Activated CD4-positive, alpha-beta T cell treated with anti-CD3 and anti-CD28 coated beads, Interleukin-2, amount 10 ng/mL, durations not matched to agents 7 days and 5 days (primary cell): ENCODE measurements around the gene ADIPOR2. TPM values are rescaled to one million over a fixed set of nuclear protein-coding genes. Genes with fewer than 3 reads are reported as not detected.
A peak's percentile ranks its signal among the peaks of the same experiment; 100 is the strongest.

Experiments used
- CTCF ChIA-PET: fragments of 350-600 bp; sonication (Branson Sonifier 250); formaldehyde crosslinking; loops from one replicate; lab custom pipeline; 2021; ENCODE audit warnings: antibody characterized with exemption; lab: Charles Lee
- POLR2A ChIA-PET: fragments of 350-600 bp; sonication (Branson Sonifier 250); formaldehyde crosslinking; loops from one replicate; lab custom pipeline; 2021; ENCODE audit warnings: antibody characterized with exemption; lab: Charles Lee
- DNase-seq: peaks from one replicate; pipeline ENCODE4 v3.0.0-alpha.2; 2020
- H3K27ac Mint-ChIP-seq: one replicate; pipeline ENCODE4 v1.8.0; 2021; ENCODE audit warnings: mild to moderate bottlenecking, moderate library complexity, mixed read lengths
- H3K27me3 Mint-ChIP-seq: one replicate; pipeline ENCODE4 v1.8.0; 2021; ENCODE audit warnings: mixed read lengths
- H3K36me3 Mint-ChIP-seq: one replicate; pipeline ENCODE4 v1.8.0; 2021; ENCODE audit warnings: low read depth, mixed read lengths
- H3K4me1 Mint-ChIP-seq: one replicate; pipeline ENCODE4 v1.8.0; 2021; ENCODE audit warnings: mixed read lengths
- H3K4me3 Mint-ChIP-seq: one replicate; pipeline ENCODE4 v1.8.0; 2021; ENCODE audit warnings: mild to moderate bottlenecking, moderate library complexity, mixed read lengths
- H3K9me3 Mint-ChIP-seq: one replicate; pipeline ENCODE4 v1.8.0; 2021; ENCODE audit warnings: mixed read lengths
- total RNA-seq, 2 experiments: library from RNA; stranded (reverse); gene quantifications; one replicate each; pipeline ENCODE4 v1.2.3, GENCODE V29; 2021

The ADIPOR2 gene
- total RNA-seq, 2 experiments from 2014 or later, result 47.7 to 51.7 TPM

- H3K27me3 Mint-ChIP-seq, result no peaks in the 10 kb centered on the region
- H3K9me3 Mint-ChIP-seq, result no peaks in the 10 kb centered on the region
- ChIA-PET CTCF (interaction anchor here (0.6 to 2.6 kb wide), 8 partner anchors 10 to 234 kb away, joined by 3 to 12 read pairs (median 4); no protein-coding TSS in a partner anchor), POLR2A (no interaction called here)
- H3K4me1 Mint-ChIP-seq, result peaks cover 14% of the 10 kb centered on the region
- H3K36me3 Mint-ChIP-seq, result no peaks in the 10 kb centered on the region
- no peak overlapping the region for H3K27ac Mint-ChIP-seq
- H3K4me3 Mint-ChIP-seq, result no peak overlapping the region
- DNase-seq, result peak; percentile 41
Observed at GRCh38 chr12:1800401-1801302, 109.8 kb downstream of the ADIPOR2 start.

GRCh38 chr12:1801303-1801975 lies 110.6 kb downstream of the ADIPOR2 start:
- Mint-ChIP-seq H3K9me3 (no peaks in the 10 kb centered on the region), H3K27ac (peak overlapping the region; percentile 46), H3K36me3 (no peaks in the 10 kb centered on the region)

GRCh38 chr12:1803736-1804135 lies 112.9 kb downstream of the ADIPOR2 start:
- no peak for DNase-seq
- CTCF ChIA-PET, result no interaction called here
- Mint-ChIP-seq H3K27me3 (no peaks in the 10 kb centered on the region), H3K9me3 (no peaks in the 10 kb centered on the region), H3K36me3 (no peaks in the 10 kb centered on the region), H3K4me1 (peaks cover 6% of the 10 kb centered on the region), H3K4me3 (no peak overlapping the region), H3K27ac (no peak overlapping the region)
- POLR2A ChIA-PET, result no interaction called here

More at GRCh38 chr12:1801303-1801975, 110.6 kb downstream of the ADIPOR2 start:
- DNase-seq, result no peak
- H3K4me3 Mint-ChIP-seq, result no peak overlapping the region
- no peaks in the 10 kb centered on the region for H3K27me3 Mint-ChIP-seq
- ChIA-PET CTCF (interaction anchor here (0.7 to 2.2 kb wide), 5 partner anchors 10 to 147 kb away, joined by 3 to 7 read pairs (median 5); no protein-coding TSS in a partner anchor), POLR2A (no interaction called here)
- H3K4me1 Mint-ChIP-seq, result peaks cover 11% of the 10 kb centered on the region

DNA sequence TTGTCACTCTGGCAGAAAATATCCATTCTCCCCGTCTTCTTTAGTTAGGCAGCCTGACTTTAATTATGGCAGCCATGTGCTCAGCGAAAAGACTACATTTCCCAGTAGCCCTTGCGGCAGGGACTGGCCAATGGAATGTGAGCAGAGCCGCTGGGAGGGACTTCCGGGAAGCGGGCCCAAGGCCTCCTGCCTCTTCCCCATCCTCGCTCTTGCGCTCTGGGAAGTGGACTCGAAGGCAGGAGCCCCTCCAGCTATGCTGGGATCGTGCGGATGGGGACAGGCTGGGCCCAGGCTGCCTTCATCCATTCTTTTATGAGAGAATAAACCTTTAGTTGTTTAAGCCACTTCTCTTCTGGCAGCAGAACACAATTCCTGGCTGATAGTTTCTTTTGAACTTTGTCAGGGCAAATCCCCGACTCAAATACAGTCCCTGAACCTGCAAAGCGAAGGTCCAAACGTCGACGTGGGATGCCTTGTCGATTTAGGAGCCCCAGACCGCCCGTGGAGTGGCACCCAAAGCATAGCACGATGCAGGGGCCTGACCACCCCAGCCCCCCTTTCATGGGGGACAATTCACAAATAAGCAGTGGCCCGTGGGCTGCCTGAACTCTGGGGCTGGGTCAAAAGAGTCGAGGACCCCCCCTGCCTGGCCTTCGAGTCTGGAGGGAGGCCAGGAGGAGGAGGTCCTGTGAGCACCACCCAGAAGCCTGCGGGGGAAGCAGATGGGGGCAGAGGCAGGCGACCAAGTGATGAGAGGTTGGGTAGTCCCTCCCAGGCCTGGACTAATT lies 113.9 kb downstream of the ADIPOR2 start:
- no peaks in the 10 kb centered on the region for H3K36me3 Mint-ChIP-seq
- peak overlapping the region; percentile 80 for H3K27ac Mint-ChIP-seq
- peaks cover 9% of the 10 kb centered on the region for H3K4me1 Mint-ChIP-seq
- no peak overlapping the region for H3K4me3 Mint-ChIP-seq
- no peaks in the 10 kb centered on the region for H3K27me3 Mint-ChIP-seq
- CTCF ChIA-PET, result interaction anchor here (0.6 to 1.3 kb wide), 2 partner anchors 135 to 1057 kb away, joined by 3 to 4 read pairs; no protein-coding TSS in a partner anchor
- H3K9me3 Mint-ChIP-seq, result no peaks in the 10 kb centered on the region
- POLR2A ChIA-PET, result no interaction called here
- peak; percentile 92 for DNase-seq

DNA sequence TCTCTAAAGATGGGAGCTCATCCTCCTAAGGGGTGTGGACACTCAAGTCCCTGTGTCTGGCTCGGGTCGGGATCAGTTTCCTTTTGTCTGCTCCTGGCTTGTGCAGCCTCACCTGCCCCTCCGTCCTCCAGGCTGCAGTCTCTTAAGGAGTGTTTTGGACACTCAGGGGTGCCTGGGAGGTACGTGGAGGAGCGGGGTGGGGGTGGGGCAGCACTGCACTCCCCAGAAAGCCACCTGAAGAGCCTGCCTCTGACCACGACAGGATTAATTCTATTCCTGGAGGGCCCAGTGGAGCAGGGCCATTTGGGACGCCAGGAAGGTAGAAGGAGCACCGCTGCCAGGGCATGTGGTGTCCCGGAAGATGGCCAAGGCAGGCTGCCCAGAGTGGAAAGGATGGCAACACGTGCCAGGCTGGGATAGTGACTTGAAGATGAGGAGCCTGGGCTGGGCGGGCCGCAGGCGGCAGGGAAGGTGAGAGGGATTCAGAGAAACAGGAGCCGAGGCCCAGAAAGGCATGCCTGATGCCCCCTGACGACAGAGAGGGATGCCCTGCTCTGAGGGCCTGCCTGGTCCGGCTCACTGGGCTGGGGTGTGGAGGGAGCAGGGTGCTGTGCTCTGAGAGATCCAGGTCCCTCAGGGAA lies 114.7 kb downstream of the ADIPOR2 start:
- no peaks in the 10 kb centered on the region for H3K9me3 Mint-ChIP-seq
- CTCF ChIA-PET, result interaction anchor here (0.6 to 1.3 kb wide), 3 partner anchors 10 to 1058 kb away, joined by 3 to 4 read pairs (median 3); no protein-coding TSS in a partner anchor
- no peak for DNase-seq
- POLR2A ChIA-PET, result no interaction called here
- H3K36me3 Mint-ChIP-seq, result no peaks in the 10 kb centered on the region
- peak overlapping the region; percentile 60 for H3K27ac Mint-ChIP-seq
- no peaks in the 10 kb centered on the region for H3K27me3 Mint-ChIP-seq
- H3K4me3 Mint-ChIP-seq, result no peak overlapping the region
- H3K4me1 Mint-ChIP-seq, result peaks cover 10% of the 10 kb centered on the region

- DNase-seq, result no peak
- Mint-ChIP-seq H3K4me3 (no peak overlapping the region), H3K4me1 (peaks cover 14% of the 10 kb centered on the region), H3K9me3 (no peaks in the 10 kb centered on the region), H3K27me3 (no peaks in the 10 kb centered on the region), H3K36me3 (no peaks in the 10 kb centered on the region), H3K27ac (peak overlapping the region; percentile 28)
- ChIA-PET POLR2A (no interaction called here), CTCF (interaction anchor here (0.8 kb wide), 1 partner anchor 9 kb away, joined by 3 read pairs; no protein-coding TSS in a partner anchor)
Observed at GRCh38 chr12:1806301-1807086, 115.6 kb downstream of the ADIPOR2 start.

GRCh38 chr12:1807087-1807860 lies 116.4 kb downstream of the ADIPOR2 start:
- Mint-ChIP-seq H3K36me3 (no peaks in the 10 kb centered on the region), H3K4me1 (peaks cover 16% of the 10 kb centered on the region), H3K4me3 (no peak overlapping the region), H3K9me3 (no peaks in the 10 kb centered on the region), H3K27ac (no peak overlapping the region), H3K27me3 (no peaks in the 10 kb centered on the region)
- ChIA-PET POLR2A (no interaction called here), CTCF (interaction anchor here (1.3 kb wide), 1 partner anchor 140 kb away, joined by 3 read pairs; no protein-coding TSS in a partner anchor)
- DNase-seq, result no peak

- ChIA-PET CTCF (interaction anchor here (1.3 to 1.7 kb wide), 2 partner anchors 132 to 139 kb away, joined by 3 read pairs; no protein-coding TSS in a partner anchor), POLR2A (no interaction called here)
- H3K27ac Mint-ChIP-seq, result no peak overlapping the region
- no peak for DNase-seq
- no peaks in the 10 kb centered on the region for H3K36me3 Mint-ChIP-seq
- H3K27me3 Mint-ChIP-seq, result no peaks in the 10 kb centered on the region
- no peak overlapping the region for H3K4me3 Mint-ChIP-seq
- peaks cover 16% of the 10 kb centered on the region for H3K4me1 Mint-ChIP-seq
- H3K9me3 Mint-ChIP-seq, result no peaks in the 10 kb centered on the region
Observed at GRCh38 chr12:1808036-1808797, 117.3 kb downstream of the ADIPOR2 start.

DNA sequence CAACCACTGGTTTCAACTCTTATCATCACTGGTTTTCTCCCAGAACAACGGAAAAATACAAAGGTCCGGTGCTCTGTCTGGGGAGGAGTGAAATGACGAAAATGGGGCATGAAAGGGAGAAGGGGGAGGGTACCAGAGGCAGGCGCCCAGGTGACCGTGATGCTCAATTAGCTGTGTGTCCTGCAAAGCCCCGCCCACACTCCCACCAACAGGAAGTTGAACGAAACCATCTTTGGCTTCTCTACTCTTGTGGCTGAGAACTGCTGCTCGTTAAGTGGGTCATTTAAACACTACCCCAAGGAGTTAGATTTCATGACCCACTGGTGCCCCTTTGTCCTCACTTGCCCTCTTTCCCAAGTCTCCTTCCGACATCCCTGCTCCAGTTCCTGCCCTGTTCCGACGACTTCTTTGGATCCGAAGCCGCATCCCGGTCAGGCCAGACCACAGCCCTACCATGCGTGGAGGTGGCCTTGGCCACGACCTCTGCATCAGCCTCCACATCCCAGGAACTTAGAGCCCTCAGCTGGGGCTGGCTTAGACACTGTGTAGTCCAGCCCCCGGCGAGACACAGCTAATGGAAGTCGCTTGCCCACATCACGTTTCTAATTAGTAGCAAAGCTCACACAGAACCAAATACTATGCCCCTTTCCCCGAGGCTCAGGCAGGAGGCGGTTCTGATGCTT lies 118.1 kb downstream of the ADIPOR2 start:
- Mint-ChIP-seq H3K36me3 (no peaks in the 10 kb centered on the region), H3K9me3 (no peaks in the 10 kb centered on the region), H3K27ac (no peak overlapping the region), H3K27me3 (no peaks in the 10 kb centered on the region), H3K4me3 (no peak overlapping the region), H3K4me1 (peaks cover 16% of the 10 kb centered on the region)
- ChIA-PET POLR2A (no interaction called here), CTCF (interaction anchor here (1.3 to 1.7 kb wide), 2 partner anchors 131 to 138 kb away, joined by 3 read pairs; no protein-coding TSS in a partner anchor)
- DNase-seq, result no peak
